GM15510 (cell line): ENCODE results near the gene ZNF155.

Experiments used
- POLR2A ChIP-seq: IDR thresholded peaks from 3 replicates; pipeline ENCODE4 v1.6.1; 2011; ENCODE audit warnings: borderline replicate concordance; ENCODE audit not compliant: insufficient read length; ENCODE audit errors: extremely low read depth

The ZNF155 gene

DNA sequence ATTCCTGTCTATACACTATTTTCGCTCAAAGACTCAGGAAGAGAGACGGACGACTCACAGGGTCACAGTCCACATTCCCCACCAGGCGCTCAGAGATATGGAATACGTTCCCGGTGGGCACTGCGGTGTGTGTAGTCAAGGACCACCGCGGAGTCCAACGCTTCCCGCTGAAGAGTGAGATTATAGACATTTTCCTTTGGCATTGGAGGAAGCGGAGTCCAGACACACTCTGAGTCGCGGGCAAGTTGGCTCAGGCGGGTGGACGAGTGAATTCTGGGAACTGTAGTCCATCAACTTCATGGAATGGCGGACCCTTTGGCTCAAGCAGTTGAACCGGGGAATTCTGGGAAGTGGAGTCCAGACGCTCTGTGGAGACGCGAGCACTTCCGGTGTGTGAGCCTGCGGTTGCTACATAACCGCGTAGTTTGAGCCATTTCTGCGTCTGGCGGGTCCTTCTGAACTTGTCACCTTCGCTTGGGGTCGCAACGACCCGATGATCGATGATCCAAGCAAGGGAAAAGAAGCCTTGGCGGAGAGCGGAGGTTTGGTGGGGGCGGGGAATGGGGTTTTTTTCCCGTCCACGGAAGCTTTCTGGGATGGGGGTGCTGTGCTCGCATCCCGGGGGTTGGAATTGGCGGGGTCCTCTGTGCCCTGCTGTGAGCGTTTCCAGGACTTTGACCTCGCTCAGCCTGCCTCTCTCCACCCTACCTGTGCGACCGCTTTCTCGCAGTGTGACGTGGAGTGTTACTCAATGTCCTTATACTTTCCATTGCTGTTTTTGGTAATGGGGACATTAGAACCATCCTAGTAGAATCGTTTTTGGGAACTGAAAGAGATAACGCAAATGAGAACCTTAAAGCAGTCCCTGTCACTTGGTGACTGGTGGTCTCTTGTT, 18.8 kb downstream of the ZNF155 start, which contains the start of gene ZNF230:
TSS of gene ZNF230 (plus strand) at position 392 of the 895 bp plus-strand sequence. CDS start 4,122 bp downstream, outside the sequence.
- TF ChIP-seq POLR2A = peak; percentile 59

DNA sequence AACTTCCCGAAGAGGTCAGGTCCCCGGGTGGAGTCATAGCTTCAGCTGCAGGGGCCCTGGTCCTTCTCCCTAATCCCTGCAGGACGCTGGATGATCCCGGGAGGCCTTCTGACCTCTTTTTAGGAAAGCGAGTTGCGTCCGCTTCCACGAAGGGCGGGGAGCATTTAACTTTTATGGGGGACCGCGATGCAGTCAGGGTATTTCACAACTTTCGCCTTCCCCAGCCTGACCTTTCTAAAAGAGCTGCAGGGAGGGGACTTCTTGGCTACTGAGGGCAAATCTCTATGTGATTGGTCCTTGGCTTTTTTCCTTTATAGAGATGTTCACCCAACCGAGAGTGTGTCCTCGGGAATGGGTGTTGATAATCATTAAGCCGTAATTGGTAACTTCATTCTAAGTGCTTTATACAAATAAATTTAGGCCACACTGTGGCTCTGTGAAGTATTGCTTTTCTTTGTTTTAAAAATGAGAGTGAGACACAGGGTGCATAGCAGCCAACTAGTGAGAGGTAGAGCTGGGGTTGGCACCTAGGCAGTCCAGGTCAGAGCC, 19.5 kb downstream of the ZNF155 start:
- no peak for TF ChIP-seq POLR2A

DNA sequence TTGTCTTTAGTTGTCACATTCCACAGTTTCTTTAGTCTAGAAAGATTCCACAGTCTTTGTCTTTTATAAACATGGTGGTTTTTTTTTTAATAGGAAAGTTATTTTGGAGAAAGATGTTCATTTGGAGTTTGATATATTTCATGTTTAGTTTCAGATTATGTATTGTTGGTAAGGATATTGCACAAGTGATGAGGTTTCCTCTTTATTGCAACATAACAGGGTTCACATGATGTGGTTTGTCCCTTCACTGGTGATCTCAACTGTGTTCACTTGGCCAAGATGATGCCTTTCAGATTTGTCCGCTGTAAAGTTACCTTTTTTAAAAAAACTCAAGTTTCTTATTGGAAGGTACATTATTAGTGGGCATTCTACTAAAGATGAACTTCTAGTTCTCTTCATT, 22.0 kb downstream of the ZNF155 start:
- TF ChIP-seq POLR2A = no peak

DNA sequence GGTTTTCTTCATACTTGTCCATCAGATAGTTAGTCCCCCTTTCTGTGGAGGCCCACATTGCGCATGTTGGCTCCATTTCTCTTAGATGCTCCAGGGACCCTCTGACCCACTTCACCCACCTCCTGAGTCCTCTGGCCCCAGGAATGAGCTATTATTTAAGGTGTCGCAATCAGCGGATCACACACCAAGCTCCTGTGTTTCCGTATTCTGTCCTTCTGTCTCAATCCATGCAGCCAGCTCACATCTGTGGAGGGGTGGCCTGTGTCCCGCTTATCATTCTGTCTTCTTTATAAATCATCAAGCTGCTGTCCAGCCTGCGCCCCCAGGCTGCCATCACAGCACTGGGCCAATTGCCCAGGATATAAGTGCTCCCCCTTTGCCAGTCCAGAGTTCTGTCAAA, 23.5 kb downstream of the ZNF155 start:
- TF ChIP-seq POLR2A = no peak

DNA sequence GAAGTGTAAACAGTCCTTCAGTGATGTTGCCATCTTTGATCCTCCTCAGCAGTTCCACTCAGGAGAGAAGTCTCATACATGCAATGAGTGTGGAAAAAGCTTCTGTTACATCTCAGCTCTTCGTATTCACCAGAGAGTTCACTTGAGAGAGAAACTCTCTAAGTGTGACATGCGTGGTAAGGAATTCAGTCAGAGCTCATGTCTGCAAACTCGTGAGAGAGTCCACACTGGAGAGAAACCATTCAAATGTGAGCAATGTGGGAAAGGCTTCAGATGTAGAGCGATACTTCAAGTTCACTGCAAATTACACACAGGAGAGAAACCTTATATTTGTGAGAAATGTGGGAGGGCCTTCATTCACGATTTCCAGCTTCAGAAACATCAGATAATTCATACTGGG, 26.5 kb downstream of the ZNF155 start:
- no peak for TF ChIP-seq POLR2A

DNA sequence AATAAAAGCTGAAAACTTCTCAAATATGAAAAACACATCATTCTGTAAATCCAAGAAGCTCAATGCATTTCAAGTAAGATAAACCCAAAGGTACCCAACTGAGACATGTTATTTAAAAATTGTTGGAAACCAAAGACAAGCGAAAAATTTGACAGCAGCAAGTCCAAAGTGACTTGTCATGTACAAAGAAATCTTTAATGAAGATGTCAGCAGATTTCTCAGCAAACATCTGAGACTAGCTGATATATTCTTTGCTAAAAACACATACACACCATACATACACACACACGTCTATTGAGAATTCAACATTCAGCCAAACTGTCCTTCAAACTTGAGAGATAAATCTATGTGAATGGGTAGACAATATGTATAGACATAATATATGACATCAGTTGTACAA, 35.5 kb downstream of the ZNF155 start:
- TF ChIP-seq POLR2A = no peak

DNA sequence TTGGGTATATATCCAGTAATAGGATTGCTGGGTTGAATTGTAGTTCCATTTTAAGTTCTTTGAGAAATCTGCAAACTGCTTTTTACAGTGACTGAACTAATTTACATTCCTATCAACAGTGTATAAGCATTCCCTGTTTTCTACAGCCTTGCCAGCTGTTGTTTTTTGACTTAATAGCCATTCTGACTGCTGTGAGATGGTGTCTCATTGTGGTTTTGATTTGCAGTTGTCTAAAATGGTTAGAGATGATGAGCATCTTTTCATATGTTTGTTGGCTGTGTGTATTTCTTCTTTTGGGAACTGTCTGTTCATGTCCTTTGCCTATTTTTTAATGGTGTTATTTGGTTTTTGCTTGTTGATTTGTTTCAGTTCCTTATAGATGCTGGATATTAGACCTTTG, 37.2 kb downstream of the ZNF155 start:
- no peak for TF ChIP-seq POLR2A

DNA sequence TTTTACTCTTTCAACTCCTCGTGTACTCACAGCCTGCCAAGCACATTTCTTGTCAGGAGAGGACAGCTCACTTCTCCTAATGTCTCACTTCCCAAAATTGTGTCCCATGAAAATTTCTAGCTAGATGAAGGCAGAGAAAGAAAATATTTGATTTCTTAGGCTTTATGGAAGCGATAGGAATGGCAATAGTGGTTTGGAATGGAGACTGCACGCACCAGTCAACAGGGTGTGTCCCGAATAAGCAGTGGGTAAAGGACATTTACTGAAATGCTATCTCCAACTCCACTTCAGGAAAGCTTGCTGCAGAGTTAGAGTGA, 40.9 kb downstream of the ZNF155 start:
- no peak for TF ChIP-seq POLR2A

DNA sequence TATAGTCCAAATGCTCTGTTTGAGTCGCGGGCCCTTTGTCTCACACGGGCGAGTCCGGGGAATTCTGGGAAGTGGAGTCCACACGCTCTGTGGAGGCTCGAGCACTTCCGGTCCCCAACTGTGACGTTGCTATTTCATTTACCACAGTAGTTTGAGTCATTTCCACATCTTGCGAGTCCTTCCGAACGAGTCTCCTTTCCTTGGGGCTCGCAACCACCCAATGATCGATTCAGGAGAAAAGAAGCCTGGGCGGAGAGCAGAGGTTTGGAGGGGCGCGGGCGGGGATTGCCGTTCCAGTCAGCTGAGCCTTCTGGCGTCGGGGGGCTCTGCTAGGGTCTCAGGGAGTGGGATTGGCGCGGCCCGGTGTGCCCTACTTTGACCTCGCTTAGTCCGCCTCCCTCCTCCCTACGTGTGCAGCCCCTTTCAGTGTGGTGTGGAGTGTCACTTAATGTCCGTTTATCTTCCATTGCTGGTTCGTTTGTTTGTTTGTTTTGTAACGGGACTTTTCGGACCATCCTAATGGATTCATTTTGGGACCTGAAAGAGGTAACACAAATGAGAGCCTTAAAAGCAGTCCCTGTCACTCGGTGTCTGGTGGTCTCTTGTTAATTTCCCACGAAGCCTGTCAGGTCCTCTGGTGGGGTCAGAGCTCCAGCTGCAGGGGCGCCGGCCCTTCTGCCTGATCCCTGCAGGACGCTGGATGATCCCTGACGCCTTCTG, 41.4 kb downstream of the ZNF155 start, which contains the start of gene ZNF222:
TSS of gene ZNF222 (plus strand) at position 163 of the 720 bp plus-strand sequence. CDS start at position 221, 58 bp downstream.
- peak; percentile 34 for TF ChIP-seq POLR2A

DNA sequence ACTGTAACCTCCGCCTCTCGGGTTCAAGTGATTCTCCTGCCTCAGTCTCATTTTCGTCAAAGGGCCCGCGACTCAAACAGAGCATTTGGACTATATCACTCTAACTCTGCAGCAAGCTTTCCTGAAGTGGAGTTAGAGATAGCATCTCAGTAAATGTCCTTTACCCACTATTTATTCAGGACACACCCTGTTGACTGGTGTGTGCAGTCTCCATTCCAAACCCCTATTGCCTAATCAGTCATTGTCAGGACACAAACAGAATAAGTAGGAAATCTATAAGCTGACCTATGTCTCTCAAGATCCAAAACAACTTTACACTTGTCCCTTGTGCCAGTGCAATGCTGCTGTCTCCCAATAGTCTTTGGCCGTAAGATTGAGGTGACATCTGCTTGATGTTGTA, 42.6 kb downstream of the ZNF155 start:
- no peak for TF ChIP-seq POLR2A

DNA sequence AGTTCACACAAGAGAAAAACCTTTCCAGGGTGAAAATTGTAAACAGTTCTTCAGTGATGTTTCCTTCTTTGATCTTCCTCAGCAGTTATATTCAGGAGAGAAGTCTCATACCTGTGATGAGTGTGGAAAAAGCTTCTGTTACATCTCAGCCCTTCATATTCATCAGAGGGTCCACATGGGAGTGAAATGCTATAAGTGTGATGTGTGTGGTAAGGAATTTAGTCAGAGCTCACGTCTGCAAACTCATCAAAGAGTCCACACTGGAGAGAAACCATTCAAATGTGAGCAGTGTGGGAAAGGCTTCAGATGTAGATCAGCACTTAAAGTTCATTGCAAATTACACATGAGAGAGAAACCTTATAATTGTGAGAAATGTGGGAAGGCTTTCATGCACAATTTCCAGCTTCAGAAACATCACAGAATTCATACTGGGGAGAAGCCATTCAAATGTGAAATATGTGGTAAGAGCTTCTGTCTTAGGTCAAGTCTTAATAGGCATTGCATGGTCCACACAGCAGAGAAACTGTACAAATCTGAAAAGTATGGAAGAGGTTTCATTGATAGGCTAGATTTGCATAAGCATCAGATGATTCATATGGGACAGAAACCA, 48.1 kb downstream of the ZNF155 start:
- no peak for TF ChIP-seq POLR2A

DNA sequence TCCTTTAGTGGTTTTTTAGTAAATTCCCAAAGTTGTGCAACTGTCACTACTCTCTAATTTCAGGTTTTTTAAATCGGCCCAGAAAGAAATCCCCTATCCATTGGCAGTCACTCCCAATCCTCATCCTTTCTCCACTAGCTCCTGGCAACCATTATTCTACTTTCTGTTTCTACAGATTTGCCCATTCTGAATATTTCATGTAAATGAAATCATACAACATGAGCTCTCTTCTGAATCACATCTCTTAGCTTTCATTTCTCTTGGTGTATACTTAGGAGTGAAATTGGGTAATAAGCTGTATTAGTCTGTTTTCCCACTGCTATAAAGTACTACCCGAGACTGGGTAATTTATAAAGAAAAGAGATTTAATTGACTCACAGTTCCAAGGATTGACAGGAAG, 58.2 kb downstream of the ZNF155 start:
- TF ChIP-seq POLR2A = no peak
